Inflammatory macrophage (primary cell): ENCODE results near the gene FCN1.
"Not testable (repeated sequence)": the region's sequence is repeated elsewhere in the genome, so short reads cannot be mapped to it uniquely, and the experiment has no call there.

ENCODE experiments used
- DNase-seq, 2 donors: peaks; one replicate each; pipeline ENCODE4 v3.0.0-alpha.2; 2020 to 2022
- total RNA-seq, 18 experiments: gene quantifications; one replicate each; lab custom pipeline; 2026; ENCODE audit warnings: mixed read lengths in 6 of 18, inconsistent platforms in 2 of 18; lab: John Stamatoyannopoulos, UW

Gene FCN1
- total RNA-seq = 37.3 to 1,898 (median 165) reads per million in 18 experiments

- DNase-seq = peak; percentile 85 to 91
Measured at GRCh38 chr9:134917431-134918373, at the start of gene FCN1. Gene FCN1, minus strand, starts transcription at chr9:134917912. Its CDS starts 41 bp downstream, at chr9:134917871.

- DNase-seq = no peak
Measured at GRCh38 chr9:134966697-134967546, 49.2 kb upstream of the FCN1 start.

- no peak for DNase-seq
Measured at GRCh38 chr9:134966270-134966669, 48.6 kb upstream of the FCN1 start.

- DNase-seq = peak; percentile 10 to 68
Measured at GRCh38 chr9:134965851-134966250, 48.1 kb upstream of the FCN1 start.

- peak; percentile 45 to 86 for DNase-seq
Measured at GRCh38 chr9:134965411-134965810, 47.7 kb upstream of the FCN1 start.

- peak in 1 of 2 donors; percentile 12 for DNase-seq
Measured at GRCh38 chr9:134964271-134965055, 46.8 kb upstream of the FCN1 start.

- DNase-seq = no peak
Measured at GRCh38 chr9:134963546-134963945, 45.8 kb upstream of the FCN1 start.

- DNase-seq = no peak
Measured at GRCh38 chr9:134962973-134963364, 45.3 kb upstream of the FCN1 start.

GRCh38 chr9:134962065-134962972, 44.6 kb upstream of the FCN1 start:
- no peak for DNase-seq

- DNase-seq = no peak
Measured at GRCh38 chr9:134961331-134962064, 43.8 kb upstream of the FCN1 start.

GRCh38 chr9:134960701-134961181, 43.0 kb upstream of the FCN1 start:
- DNase-seq = no peak

GRCh38 chr9:134959971-134960310, 42.2 kb upstream of the FCN1 start:
- DNase-seq = no peak

- DNase-seq = no peak
Measured at GRCh38 chr9:134959126-134959970, 41.6 kb upstream of the FCN1 start.

- no peak for DNase-seq
Measured at GRCh38 chr9:134957945-134958227, 40.2 kb upstream of the FCN1 start.

- DNase-seq = no peak
Measured at GRCh38 chr9:134957165-134957944, 39.6 kb upstream of the FCN1 start.

- DNase-seq = not testable (repeated sequence)
Measured at GRCh38 chr9:134956387-134956786, 38.7 kb upstream of the FCN1 start.

GRCh38 chr9:134955801-134956200, 38.1 kb upstream of the FCN1 start:
- DNase-seq = no peak

- DNase-seq = no peak
Measured at GRCh38 chr9:134955156-134955555, 37.4 kb upstream of the FCN1 start.

GRCh38 chr9:134951994-134952393, 34.3 kb upstream of the FCN1 start:
- DNase-seq = no peak
